Heart left ventricle (tissue), 16 donors: Measurements from ENCODE around the gene EPS8. TPM values are rescaled to one million over a fixed set of nuclear protein-coding genes. Genes with fewer than 3 reads are reported as not detected.
A peak's percentile ranks its signal among the peaks of the same experiment; 100 is the strongest.

ENCODE experiments used
- ATAC-seq, 4 donors: fragments of 200-7000 bp; cut with Tn5 transposase; one replicate each; pipeline ENCODE4 v1.9.1; 2020 to 2022; ENCODE audit warnings: moderate library complexity in 4 of 4, mild to moderate bottlenecking in 3 of 4, moderate number of reproducible peaks in 1 of 4
- DNase-seq, 5 donors: peaks; one replicate each; pipeline ENCODE4 v3.0.0-alpha.2; 2020
- H3K27ac ChIP-seq, 12 donors: fragments of 200-600 bp; sonication (generic) in 4 of 12; one replicate each; pipeline versions ENCODE4 v1.5.0 to v1.8.0; 2016 to 2022; ENCODE audit warnings: mild to moderate bottlenecking in 2 of 12
- H3K27me3 ChIP-seq, 9 donors: fragments of 200-600 bp; sonication (generic) in 2 of 9; one replicate each; pipeline versions ENCODE4 v1.5.1 to v1.8.0; 2016 to 2022; ENCODE audit warnings: mild to moderate bottlenecking in 3 of 9
- H3K36me3 ChIP-seq, 9 donors: fragments of 200-600 bp; sonication (generic) in 2 of 9; one replicate each; pipeline versions ENCODE4 v1.5.0 to v1.8.0; 2018 to 2022; ENCODE audit warnings: mild to moderate bottlenecking in 2 of 9
- H3K4me1 ChIP-seq, 12 donors: fragments of 200-600 bp; sonication (generic) in 4 of 12; one replicate each; pipeline versions ENCODE4 v1.5.0 to v1.8.0; 2016 to 2022; ENCODE audit warnings: mild to moderate bottlenecking in 3 of 12
- H3K4me3 ChIP-seq, 12 donors: fragments of 200-600 bp; sonication (generic) in 4 of 12; one replicate each; pipeline versions ENCODE4 v1.5.0 to v1.8.0; 2017 to 2022; ENCODE audit warnings: mild to moderate bottlenecking in 9 of 12, moderate library complexity in 4 of 12
- H3K9me3 ChIP-seq, 12 donors: fragments of 200-600 bp; sonication (generic) in 4 of 12; one replicate each; pipeline versions ENCODE4 v1.5.0 to v1.8.0; 2016 to 2022; ENCODE audit warnings: mild to moderate bottlenecking in 1 of 12
- CTCF ChIP-seq, 12 donors: fragments of 200-600 bp; sonication (generic) in 4 of 12; IDR thresholded peaks; one replicate each; pipeline versions ENCODE4 v1.5.0 to v1.8.0; 2018 to 2022; ENCODE audit warnings: antibody characterized with exemption in 12 of 12, mild to moderate bottlenecking in 5 of 12
- POLR2A ChIP-seq, 2 donors: fragments of 450-650 bp; IDR thresholded peaks; one replicate each; pipeline ENCODE4 v1.6.1; 2017; ENCODE audit warnings: antibody characterized with exemption in 2 of 2, mild to moderate bottlenecking in 2 of 2, moderate library complexity in 2 of 2
- WGBS, 4 donors: extraction: QIAGEN DNeasy Blood & Tissue Kit in 2 of 4; methylation state at CpG; one replicate each; pipeline versions ENCODE4 v1.1.5 to v1.1.7; 2013 to 2018; 5-methylcytosine and 5-hydroxymethylcytosine counted together
- intact Hi-C, 10 donors: fragments of 100-400 bp; cut with DNase I; formaldehyde crosslinking; loops; one replicate each; pipeline versions ENCODE4 v1.11.1 to v1.14.2; 2022
- polyA plus RNA-seq, 2 donors: library from polyadenylated mRNA; stranded (reverse); fragments of 200-250 nt; gene quantifications; one replicate each; pipeline ENCODE4 v1.2.3, GENCODE V29; 2013
- total RNA-seq, 9 donors: library from RNA; depleted of rRNA in 2 of 9; stranded (reverse); fragments of >200 nt in 2 of 9; fragmentation: NEBNext Ultra II Directional in 3 of 9; extraction: Animal tissue kit (Norgen Biotek cat#: 25700) in 3 of 9; gene quantifications; one replicate each; pipeline versions ENCODE4 v1.1.0 to v1.2.4, GENCODE V29; 2016 to 2023
- donor health status: ischemic (EF 13 %, LVEDD 7.1; RV severe dilation, severe dysfunction).
- donor health status: healthy with polysubstance abuse.
- donor health status: DM: no; HTN: yes; CAD: no.
- donor health status: DM: no; HTN: no; CAD: no.
- donor health status: ischemic (EF 25% LVEDD 6.9; RV normal size, moderate dysfunction).
- donor health status: ischemic (EF 25% LVEDD 5.7; RV mildly dilated, moderate dysfunction).
- donor health status: healthy.
- donor health status: DM: yes; HTN: yes; CAD: no.
- donor health status: ischemic (EF 35%, LVEDD 5.7; RV mildly dilated, moderate dysfunction).
- donor health status: nonischemic (EF 11% LVEDD 7.7; RV severe dilation, severe dysfunction).
- donor health status: DM: yes; HTN: yes; CAD: no.
- donor health status: PGD.
- donor health status: ischemic (EF 29% LVEDD 5.4; RV normal size, mild dysfunction).
- donor health status: nonischemic (EF 23%, LVEDD 6.1; RV moderate dilation, normal function).

EPS8 gene
- total and polyA plus RNA-seq, 11 donors, result 11.7 to 56.0 (median 20.9) TPM

GRCh38 chr12:15591811-15592210, 197.4 kb downstream of the EPS8 start:
- no peak for ATAC-seq
- TF ChIP-seq CTCF (IDR thresholded peaks at IDR 0.05) (no peak), POLR2A (IDR thresholded peaks at IDR 0.05) (no peak)
- 84 to 85% (median 85%) methylated on average over 5 of the region's 5 CpGs for WGBS, 4 donors
- peaks cover 0 to under 1% (median 0%) of the 10 kb centered on the region in 9 donors for H3K36me3 ChIP-seq
- intact Hi-C loops, result loop anchor here in 8 of 10 donors (2.0 to 10.0 kb wide), 8 partner anchors 35 to 315 kb away; partner anchors contain the start of gene EPS8 (in 5 of the 8)
- H3K27me3 ChIP-seq, result no peaks in the 10 kb centered on the region
- DNase-seq, result peak in 3 of 5 donors; percentile 30 to 52 (median 32)
- no peaks in the 10 kb centered on the region for H3K9me3 ChIP-seq
- H3K27ac ChIP-seq, result peak overlapping the region in 5 of 12 donors; percentile 24 to 65 (median 56)
- no peak overlapping the region for H3K4me3 ChIP-seq
- H3K4me1 ChIP-seq, result peaks cover 0 to 19% (median 4%) of the 10 kb centered on the region in 12 donors

GRCh38 chr12:15590180-15590826, 198.9 kb downstream of the EPS8 start:
- intact Hi-C loops, result loop anchor here (1.0 to 10.0 kb wide), 9 partner anchors 37 to 313 kb away; partner anchors contain the start of gene EPS8 (in 5 of the 10)
- peaks cover 0 to 8% (median 0%) of the 10 kb centered on the region in 12 donors for H3K4me1 ChIP-seq
- H3K9me3 ChIP-seq, result no peaks in the 10 kb centered on the region
- peak overlapping the region in 6 of 12 donors; percentile 5 to 60 (median 38) for H3K27ac ChIP-seq
- H3K27me3 ChIP-seq, result no peaks in the 10 kb centered on the region
- peak overlapping the region in 9 of 12 donors; percentile 22 to 47 (median 36) for H3K4me3 ChIP-seq
- DNase-seq (peak; percentile 28 to 54 (median 36)), ATAC-seq (peak; percentile 61 to 90 (median 89))
- H3K36me3 ChIP-seq, result peaks cover 0 to 15% (median 0%) of the 10 kb centered on the region in 9 donors
- TF ChIP-seq POLR2A (IDR thresholded peaks at IDR 0.05), result no peak
- peak; percentile 83 to 98 (median 90) for TF ChIP-seq CTCF (IDR thresholded peaks at IDR 0.05)
- WGBS, 4 donors, result 10 to 18% (median 13%) methylated on average over 16 of the region's 16 CpGs

- intact Hi-C loops, result loop anchor here (1.0 to 10.0 kb wide), 11 partner anchors 38 to 315 kb away; partner anchors contain the start of gene EPS8 (in 5 of the 10)
- H3K36me3 ChIP-seq, result peaks cover 0 to 18% (median 0%) of the 10 kb centered on the region in 9 donors
- peak overlapping the region in 1 of 12 donors; percentile 41 for H3K4me3 ChIP-seq
- ATAC-seq, result no peak
- H3K27me3 ChIP-seq, result no peaks in the 10 kb centered on the region
- no peak for TF ChIP-seq CTCF (IDR thresholded peaks at IDR 0.05)
- TF ChIP-seq POLR2A (IDR thresholded peaks at IDR 0.05), result no peak
- no peak overlapping the region for H3K27ac ChIP-seq
- DNase-seq, result no peak
- WGBS, 4 donors, result 65 to 76% (median 72%) methylated on average over 8 of the region's 8 CpGs
- peaks cover 0 to 8% (median 0%) of the 10 kb centered on the region in 12 donors for H3K4me1 ChIP-seq
- H3K9me3 ChIP-seq, result no peaks in the 10 kb centered on the region
Observed at GRCh38 chr12:15589328-15590032, 199.7 kb downstream of the EPS8 start.
